A549 (cell line): Measurements from ENCODE around the gene MGAT5B.

ENCODE experiments used
- CTCF ChIP-seq: fragments of >200 bp; sonication (Bioruptor Twin); formaldehyde crosslinking; IDR thresholded peaks from 3 replicates; pipeline ENCODE4 v1.5.1; 2016
- EP300 ChIP-seq, 2 experiments: fragments of >200 bp; sonication (Bioruptor Twin); formaldehyde crosslinking; IDR thresholded peaks; 2 replicates in 1 of 2; 3 replicates in 1 of 2; pipeline ENCODE4 v1.6.1; 2016 to 2017
- HOXA7 ChIP-seq: fragments of 250-450 bp; sonication (Bioruptor Pico); IDR thresholded peaks from 2 replicates; pipeline ENCODE4 v1.5.0; 2020; ENCODE audit warnings: mild to moderate bottlenecking, moderate library complexity
- JUNB ChIP-seq: fragments of >200 bp; sonication (Bioruptor Twin); formaldehyde crosslinking; IDR thresholded peaks from 2 replicates; pipeline ENCODE4 v1.6.1; 2016
- MAX ChIP-seq: IDR thresholded peaks from 2 replicates; pipeline ENCODE4 v1.6.1; 2012
- MAZ ChIP-seq: fragments of 150-350 bp; IDR thresholded peaks from 2 replicates; pipeline ENCODE4 v1.6.1; 2014; ENCODE audit warnings: antibody characterized with exemption, low read depth, low read length, borderline replicate concordance
- MYC ChIP-seq: IDR thresholded peaks from 2 replicates; pipeline ENCODE4 v1.6.1; 2012; ENCODE audit warnings: mild to moderate bottlenecking, inconsistent platforms, low read length, improper control_type of control experiment, borderline replicate concordance
- NR3C1 ChIP-seq: fragments of >200 bp; sonication (Bioruptor Twin); formaldehyde crosslinking; IDR thresholded peaks from 3 replicates; pipeline ENCODE4 v1.6.1; 2017
- POLR2A ChIP-seq: IDR thresholded peaks from 2 replicates; pipeline ENCODE4 v1.6.1; 2012; ENCODE audit warnings: mild to moderate bottlenecking, low read length
- POLR2AphosphoS2 ChIP-seq: conservative IDR thresholded peaks from 2 replicates; pipeline ENCODE4 v1.6.1; 2012; ENCODE audit warnings: low read length, improper control_type of control experiment, inconsistent platforms
- REST ChIP-seq: fragments of 200-600 bp; sonication (generic); IDR thresholded peaks from 2 replicates; pipeline ENCODE4 v1.6.1; 2016; ENCODE audit warnings: antibody characterized with exemption, mild to moderate bottlenecking, moderate library complexity
- RFX5 ChIP-seq: fragments of 450-650 bp; IDR thresholded peaks from 2 replicates; pipeline ENCODE4 v1.7.1; 2014; ENCODE audit warnings: antibody characterized with exemption, mild to moderate bottlenecking, moderate library complexity
- SMC3 ChIP-seq: fragments of >200 bp; sonication (Bioruptor Twin); formaldehyde crosslinking; IDR thresholded peaks from 3 replicates; pipeline ENCODE4 v1.6.1; 2018; ENCODE audit warnings: inconsistent platforms
- USF2 ChIP-seq: fragments of 450-650 bp; IDR thresholded peaks from 2 replicates; pipeline ENCODE4 v1.6.1; 2014; ENCODE audit warnings: antibody characterized with exemption

GRCh38 chr17:76921340-76922036, 53.3 kb downstream of the MGAT5B start:
- TF ChIP-seq MYC (no peak), CTCF (no peak), RFX5 (no peak), JUNB (no peak), SMC3 (no peak), POLR2A (no peak), HOXA7 (CRISPR knock-in tag) (no peak), MAX (no peak), REST (no peak), EP300 (IDR thresholded peaks at IDR 0.05) (no peak), POLR2AphosphoS2 (no peak), NR3C1 (no peak), USF2 (no peak), MAZ (no peak)
